IMR-90 (cell line): ENCODE measurements around the gene IFNGR1.

Experiments
- BHLHE40 ChIP-seq: fragments of 150-350 bp; IDR thresholded peaks from 2 replicates; pipeline ENCODE4 v1.6.1; 2016; ENCODE audit warnings: mild to moderate bottlenecking, low read depth, low read length
- CEBPB ChIP-seq: IDR thresholded peaks from 2 replicates; pipeline ENCODE4 v1.6.1; 2012; ENCODE audit warnings: low read depth, low read length, improper control_type of control experiment
- CTCF ChIP-seq: conservative IDR thresholded peaks from 2 replicates; pipeline ENCODE4 v1.5.1; 2012; ENCODE audit warnings: mild to moderate bottlenecking, low read depth, low read length, improper control_type of control experiment
- MAFK ChIP-seq: IDR thresholded peaks from 2 replicates; pipeline ENCODE4 v1.6.1; 2012; ENCODE audit warnings: low read depth, low read length, improper control_type of control experiment
- NFE2L2 ChIP-seq: fragments of 150-350 bp; IDR thresholded peaks from 2 replicates; pipeline ENCODE4 v1.6.1; 2016; ENCODE audit warnings: low read depth, mild to moderate bottlenecking, low read length
- POLR2A ChIP-seq: IDR thresholded peaks from 2 replicates; pipeline ENCODE4 v1.6.1; 2012; ENCODE audit warnings: mild to moderate bottlenecking, low read depth, low read length
- RAD21 ChIP-seq: IDR thresholded peaks from 2 replicates; pipeline ENCODE4 v1.6.1; 2012; ENCODE audit warnings: low read length, improper control_type of control experiment
- RCOR1 ChIP-seq: IDR thresholded peaks from 2 replicates; pipeline ENCODE4 v1.6.1; 2012; ENCODE audit warnings: mild to moderate bottlenecking, low read length, improper control_type of control experiment; ENCODE audit not compliant: insufficient replicate concordance
- SMC3 ChIP-seq: fragments of 150-350 bp; IDR thresholded peaks from 2 replicates; pipeline ENCODE4 v1.6.1; 2016; ENCODE audit warnings: low read depth, mild to moderate bottlenecking, antibody characterized with exemption, low read length, moderate library complexity
- USF2 ChIP-seq: fragments of 150-350 bp; IDR thresholded peaks from 2 replicates; pipeline ENCODE4 v1.6.1; 2017; ENCODE audit warnings: mild to moderate bottlenecking, antibody characterized with exemption, low read length, low read depth
- TF ChIP-seq, protein P1 (sequence below): fragments of 150-350 bp; IDR thresholded peaks from 2 replicates; pipeline ENCODE4 v1.6.1; 2016; ENCODE audit warnings: low read depth, mild to moderate bottlenecking, low read length, moderate library complexity, borderline replicate concordance

GRCh38 chr6:137149035-137149393, 70.2 kb downstream of the IFNGR1 start:
- TF ChIP-seq CTCF (no peak), MAFK (no peak), USF2 (no peak), RAD21 (no peak), POLR2A (no peak), BHLHE40 (no peak), SMC3 (no peak), NFE2L2 (no peak), CEBPB (no peak), RCOR1 (no peak)
- TF ChIP-seq, protein P1, sequence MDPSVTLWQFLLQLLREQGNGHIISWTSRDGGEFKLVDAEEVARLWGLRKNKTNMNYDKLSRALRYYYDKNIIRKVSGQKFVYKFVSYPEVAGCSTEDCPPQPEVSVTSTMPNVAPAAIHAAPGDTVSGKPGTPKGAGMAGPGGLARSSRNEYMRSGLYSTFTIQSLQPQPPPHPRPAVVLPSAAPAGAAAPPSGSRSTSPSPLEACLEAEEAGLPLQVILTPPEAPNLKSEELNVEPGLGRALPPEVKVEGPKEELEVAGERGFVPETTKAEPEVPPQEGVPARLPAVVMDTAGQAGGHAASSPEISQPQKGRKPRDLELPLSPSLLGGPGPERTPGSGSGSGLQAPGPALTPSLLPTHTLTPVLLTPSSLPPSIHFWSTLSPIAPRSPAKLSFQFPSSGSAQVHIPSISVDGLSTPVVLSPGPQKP = no peak
